Inferior parietal cortex (tissue), 1 donor: ENCODE measurements around the gene HNRNPD.
A peak's percentile ranks its signal among the peaks of the same experiment; 100 is the strongest.
"Not testable (repeated sequence)": the region's sequence is repeated elsewhere in the genome, so short reads cannot be mapped to it uniquely, and the experiment has no call there.

Source experiments
- DNase-seq: peaks from one replicate; pipeline ENCODE4 v3.0.0-alpha.2; 2016; ENCODE audit errors: extremely low spot score

HNRNPD gene, protein sequence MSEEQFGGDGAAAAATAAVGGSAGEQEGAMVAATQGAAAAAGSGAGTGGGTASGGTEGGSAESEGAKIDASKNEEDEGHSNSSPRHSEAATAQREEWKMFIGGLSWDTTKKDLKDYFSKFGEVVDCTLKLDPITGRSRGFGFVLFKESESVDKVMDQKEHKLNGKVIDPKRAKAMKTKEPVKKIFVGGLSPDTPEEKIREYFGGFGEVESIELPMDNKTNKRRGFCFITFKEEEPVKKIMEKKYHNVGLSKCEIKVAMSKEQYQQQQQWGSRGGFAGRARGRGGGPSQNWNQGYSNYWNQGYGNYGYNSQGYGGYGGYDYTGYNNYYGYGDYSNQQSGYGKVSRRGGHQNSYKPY

DNA sequence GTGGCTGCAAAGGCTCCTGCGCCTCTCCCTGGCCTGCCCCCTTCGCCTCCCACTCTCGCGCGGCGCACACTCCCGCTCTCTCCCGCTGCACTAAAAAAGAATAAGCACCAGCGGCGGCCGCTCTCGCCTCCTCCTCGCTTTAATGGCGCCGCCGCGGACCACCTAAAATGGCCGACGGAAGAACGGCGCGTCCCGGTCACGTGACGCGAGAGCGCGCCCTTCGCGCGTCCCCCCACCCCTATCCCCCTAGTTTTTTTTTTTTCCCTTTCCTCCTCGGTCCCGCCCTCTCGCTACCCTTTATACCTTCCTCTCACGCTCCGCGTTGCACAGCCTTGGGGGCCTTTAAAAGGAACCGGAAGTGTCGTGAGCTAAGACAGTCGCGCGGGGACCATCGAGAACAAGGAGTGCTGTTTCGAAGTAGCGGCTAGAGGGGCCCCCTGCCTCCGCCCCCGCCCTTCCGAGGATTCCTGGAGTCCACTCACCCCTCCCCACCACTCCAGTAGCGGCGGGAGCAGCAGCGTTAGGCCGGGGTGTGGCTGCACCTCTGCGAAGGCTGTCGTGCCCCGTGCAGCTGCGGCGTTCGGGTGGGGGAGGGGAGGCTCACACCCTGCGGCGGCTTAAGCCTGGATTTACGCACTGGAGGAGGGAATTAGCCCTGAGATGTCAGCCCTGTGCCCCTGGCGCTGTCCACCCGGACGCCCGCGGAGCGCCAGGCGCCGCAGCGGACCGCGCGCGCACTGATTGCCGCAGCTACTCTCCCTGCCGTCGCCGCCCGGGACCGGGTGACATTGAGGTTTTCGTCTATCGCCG lies at the start of gene HNRNPD:
Gene HNRNPD (minus strand): TSS at position 176 of the 810 bp plus-strand sequence. CDS start 313 bp downstream, outside the sequence.
- peak; percentile 98 for DNase-seq

DNA sequence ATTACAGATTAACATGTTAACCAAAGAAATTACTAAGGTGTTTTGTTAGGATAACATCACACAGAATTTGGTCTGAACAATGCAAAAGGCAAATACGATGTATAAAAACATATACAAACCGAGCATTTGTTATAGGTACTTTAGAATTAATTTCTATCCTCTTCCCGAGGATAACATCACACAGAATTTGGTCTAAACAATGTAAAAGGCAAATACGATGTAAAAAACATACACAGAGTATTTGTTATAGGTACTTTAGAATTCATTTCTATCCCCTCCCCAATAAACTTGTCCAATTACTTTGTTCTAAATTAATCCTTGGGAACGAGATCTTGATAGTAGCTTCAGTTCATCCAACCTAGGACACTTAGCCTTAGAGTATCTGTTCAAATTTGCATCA lies 48.8 kb upstream of the HNRNPD start:
- DNase-seq: no peak

GRCh38 chr4:82421796-82422560 lies 48.2 kb upstream of the HNRNPD start:
- no peak for DNase-seq

DNA sequence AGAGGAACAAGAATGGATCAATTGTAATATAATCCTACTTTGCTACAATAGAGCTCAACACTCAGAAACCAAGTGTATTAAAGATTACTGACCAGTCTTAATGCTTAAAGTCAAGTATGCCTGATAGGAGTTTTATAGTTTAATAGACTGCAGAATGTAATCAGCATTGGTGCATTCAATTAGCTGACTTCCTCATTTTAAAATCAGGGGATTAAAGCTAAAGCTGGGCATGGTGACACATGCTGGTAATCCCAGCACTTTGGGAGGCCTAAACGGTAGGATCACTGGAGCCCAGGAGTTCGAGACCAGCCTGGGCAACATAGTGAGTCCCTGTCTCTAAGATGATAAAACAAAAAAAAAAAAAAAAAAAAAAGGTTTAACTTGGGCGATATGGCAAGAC lies 45.7 kb upstream of the HNRNPD start:
- no peak for DNase-seq

- DNase-seq: no peak
These were observed 42.2 kb upstream of the HNRNPD start for GRCh38 chr4:82415922-82416365.

DNA sequence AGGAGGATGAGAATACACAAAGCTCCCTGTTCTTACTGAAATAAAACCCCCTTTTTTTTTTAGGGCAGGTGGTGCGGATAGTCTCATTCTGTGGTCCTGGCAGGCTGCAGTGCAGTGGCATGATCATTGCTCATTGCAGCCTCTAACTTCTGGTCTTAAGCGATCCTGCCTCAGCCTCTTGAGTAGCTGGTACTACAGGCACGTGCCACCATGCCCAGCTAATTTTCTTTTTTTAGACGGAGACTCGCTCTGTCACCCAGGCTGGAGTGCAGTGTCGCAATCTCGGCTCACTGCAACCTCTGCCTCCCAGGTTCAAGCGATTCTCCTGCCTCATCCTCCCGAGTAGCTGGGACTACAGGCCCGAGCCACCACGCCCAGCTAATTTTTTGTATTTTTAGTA lies 41.3 kb upstream of the HNRNPD start:
- DNase-seq: not testable (repeated sequence)

DNA sequence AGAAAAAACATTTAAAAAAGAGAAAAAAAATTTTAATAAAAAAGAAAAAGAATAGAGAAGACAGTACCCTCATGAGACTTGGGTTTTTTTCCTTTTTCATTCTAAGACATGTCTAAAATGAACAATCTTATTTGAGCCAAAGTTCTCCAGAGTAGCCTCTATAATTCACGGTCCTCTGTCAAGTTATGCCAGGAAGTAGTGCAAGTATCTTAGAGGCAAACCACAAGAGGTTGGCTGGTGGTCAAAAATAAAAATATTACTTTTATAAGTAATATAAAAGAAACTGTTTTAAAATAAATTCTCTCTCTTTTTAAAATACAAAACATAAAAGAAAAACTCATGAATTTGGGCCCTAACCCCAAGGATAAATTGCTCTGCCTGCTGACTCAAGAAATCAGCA lies 29.9 kb upstream of the HNRNPD start:
- DNase-seq: no peak

DNA sequence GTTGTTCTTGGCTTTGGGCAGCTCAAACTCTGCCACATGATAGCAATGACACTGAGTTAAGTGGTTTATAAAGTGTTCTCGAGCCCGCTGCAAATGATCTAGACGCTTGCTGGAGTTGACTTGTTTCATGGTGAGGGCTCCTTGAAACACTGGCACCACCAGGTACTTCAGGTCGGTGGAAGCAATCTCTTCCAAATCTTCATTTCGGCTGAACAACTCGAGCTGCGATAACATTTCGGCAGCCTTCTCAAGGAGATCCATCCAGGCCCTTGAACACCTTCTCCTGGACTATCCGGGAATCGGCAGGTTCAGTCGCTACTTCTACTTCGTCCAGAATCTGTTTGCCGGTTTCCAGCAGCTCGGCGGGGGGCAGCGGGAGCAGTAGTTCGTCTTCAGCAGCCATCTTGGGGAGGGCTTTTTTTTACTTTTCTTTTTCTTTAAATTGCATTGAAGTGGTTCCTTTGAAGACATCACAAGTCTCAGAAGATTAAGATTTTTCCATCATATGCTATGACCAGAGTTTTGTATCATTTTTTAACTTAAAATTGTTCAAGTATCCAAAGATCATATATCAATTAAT lies 28.5 kb upstream of the HNRNPD start:
- DNase-seq: no peak

GRCh38 chr4:82401600-82401999 lies 27.8 kb upstream of the HNRNPD start:
- DNase-seq: no peak

- no peak for DNase-seq
These were observed 24.5 kb upstream of the HNRNPD start for GRCh38 chr4:82398263-82398662.

GRCh38 chr4:82397527-82397926 lies 23.7 kb upstream of the HNRNPD start:
- no peak for DNase-seq

DNA sequence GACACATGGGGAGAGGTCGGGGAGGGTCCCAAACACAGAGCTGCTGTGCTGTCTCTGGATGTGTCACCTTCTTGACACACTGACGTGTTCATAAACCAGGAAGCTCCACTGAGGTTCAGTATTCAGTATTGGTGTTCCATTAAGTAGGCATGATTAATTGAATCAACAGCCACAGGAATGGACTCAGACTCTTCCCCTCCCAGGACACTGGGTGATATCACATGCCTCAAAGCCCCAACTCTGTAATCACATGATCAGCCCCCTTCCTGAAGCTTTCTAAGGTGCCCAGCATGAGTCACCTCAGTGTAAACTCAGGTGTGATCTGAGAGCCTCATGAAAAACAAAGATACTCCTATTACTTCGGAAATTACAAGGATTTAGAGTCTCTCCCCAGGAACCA lies 21.1 kb upstream of the HNRNPD start:
- DNase-seq: no peak

DNA sequence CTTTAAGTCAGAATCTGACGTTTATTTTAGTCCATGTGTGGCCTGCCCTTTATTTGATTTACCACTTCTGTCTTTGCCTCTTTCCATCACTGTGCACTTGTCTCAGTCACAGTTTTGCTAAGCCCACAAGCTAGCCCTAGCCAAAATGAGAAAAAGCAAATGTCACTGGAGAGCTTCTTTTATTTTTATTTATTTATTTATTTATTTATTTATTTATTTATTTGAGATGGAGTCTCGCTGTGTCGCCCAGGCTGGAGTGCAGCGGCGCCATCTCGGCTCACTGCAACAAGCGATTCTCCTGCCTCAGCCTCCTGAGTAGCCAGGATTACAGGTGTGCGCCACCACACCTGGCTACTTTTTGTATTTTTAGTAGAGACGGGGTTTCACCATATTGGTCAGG lies 16.3 kb upstream of the HNRNPD start:
- DNase-seq: not testable (repeated sequence)

DNA sequence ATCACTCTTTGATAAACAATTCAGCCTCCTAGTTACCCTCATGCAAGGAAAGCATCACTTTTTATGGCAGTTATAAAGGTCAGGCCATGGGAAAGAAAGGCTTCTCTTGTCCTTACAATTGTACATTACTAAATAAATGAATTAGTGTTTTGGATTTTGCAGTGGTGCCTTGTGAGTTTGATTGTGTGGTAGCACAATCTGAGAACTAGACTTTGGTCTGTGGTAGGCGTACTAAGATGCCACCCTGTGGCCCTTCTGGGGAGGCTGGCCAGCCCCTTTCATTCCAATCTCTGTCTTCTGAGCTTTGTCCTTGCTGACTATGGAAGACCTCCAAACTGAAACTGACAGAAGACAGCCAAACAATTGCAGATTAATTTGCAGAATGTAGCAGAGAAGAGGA lies 14.6 kb upstream of the HNRNPD start:
- DNase-seq: no peak

GRCh38 chr4:82386312-82386711 lies 12.5 kb upstream of the HNRNPD start:
- DNase-seq: not testable (repeated sequence)

DNA sequence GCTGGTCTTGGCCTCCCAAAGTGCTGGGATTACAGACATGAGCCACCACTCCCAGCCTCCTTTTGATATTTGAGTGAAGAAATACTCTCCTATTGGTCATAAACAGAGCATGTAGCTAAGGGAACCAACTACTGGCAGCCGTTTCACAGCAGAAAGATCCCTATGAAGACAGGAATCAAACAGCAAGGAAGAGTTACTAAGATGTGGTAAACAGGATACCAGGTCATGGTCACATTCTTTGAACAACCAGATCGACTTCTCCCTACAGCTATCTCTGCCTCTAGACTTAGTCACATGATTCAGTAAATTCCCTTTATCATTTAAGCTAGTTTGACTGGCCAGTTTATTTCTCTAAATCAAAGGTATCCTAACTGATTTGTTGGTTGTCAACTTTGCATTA lies 9.0 kb upstream of the HNRNPD start:
- no peak for DNase-seq

DNA sequence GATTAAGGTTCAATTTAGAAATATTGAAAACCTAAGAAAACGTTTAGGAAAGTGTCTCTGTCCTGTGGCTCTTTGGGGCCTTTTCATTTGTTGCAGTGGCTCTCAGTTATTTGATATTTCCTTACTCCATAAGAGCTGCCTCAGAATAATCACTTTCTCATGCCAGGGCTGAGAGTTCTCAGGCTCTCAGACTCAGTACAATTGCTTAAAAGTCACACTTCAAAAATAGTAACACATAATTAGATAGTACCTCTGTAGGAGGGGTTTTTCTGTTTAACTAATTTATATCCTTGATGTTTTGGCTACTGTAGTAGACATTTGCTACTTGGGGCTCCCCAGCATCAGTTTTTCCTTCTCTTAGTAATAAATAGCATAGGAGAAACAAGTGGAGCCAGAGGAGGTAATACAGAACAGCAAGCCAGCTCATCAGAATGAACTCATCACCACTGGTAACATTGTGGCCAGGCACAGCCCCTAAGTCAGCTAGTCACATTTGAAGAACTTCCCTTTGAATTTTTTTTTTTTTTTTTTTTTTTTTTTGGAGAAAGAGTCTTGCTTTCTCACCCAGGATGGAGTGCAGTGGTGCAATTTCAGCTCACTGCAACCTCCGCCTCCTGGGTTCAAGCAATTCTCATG lies 8.0 kb upstream of the HNRNPD start:
- DNase-seq: no peak

- DNase-seq: no peak
These were observed 7.4 kb upstream of the HNRNPD start for GRCh38 chr4:82381235-82381634.

DNA sequence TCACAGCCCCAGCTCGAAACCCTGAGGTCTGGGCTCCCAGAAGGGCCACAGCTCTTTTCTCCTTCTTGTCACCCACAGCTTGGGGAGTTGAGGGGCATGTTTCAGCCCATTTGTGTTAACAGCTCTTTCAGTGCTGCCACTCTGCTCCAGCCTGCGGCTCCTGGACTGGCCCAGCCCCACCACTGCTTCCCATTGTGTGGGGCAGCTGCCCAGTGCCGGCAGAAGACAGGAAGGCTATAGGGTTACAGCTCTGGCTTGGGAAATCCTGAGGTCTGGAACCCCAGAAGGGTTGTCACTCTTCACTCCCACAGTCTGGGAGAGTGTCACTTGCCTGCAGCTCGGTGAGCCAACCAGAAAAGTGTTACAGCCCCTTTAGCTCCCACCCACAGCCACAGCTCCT lies 7.0 kb upstream of the HNRNPD start:
- DNase-seq: no peak

- no peak for DNase-seq
These were observed 6.6 kb upstream of the HNRNPD start for GRCh38 chr4:82380344-82380743.

DNA sequence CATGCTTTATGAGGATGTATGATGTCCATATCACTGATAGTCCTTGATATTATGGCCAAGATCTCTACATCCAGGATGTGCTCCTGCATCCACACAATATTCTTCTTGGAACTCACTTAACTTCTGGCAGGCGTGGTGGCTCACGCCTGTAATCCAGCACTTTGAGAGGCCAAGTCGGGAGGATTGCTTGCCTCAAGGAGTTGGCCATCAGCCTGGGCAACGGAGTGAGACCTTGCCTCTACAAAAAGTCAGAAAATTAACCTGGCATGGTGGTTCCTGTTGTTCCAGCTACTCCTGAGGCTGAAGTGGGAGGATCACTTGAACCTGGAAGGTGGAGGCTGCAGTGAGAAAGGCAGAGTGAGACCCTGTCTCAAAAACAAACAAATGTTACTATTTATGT lies 2.3 kb upstream of the HNRNPD start:
- DNase-seq: no peak

- no peak for DNase-seq
These were observed 340 bp downstream of the HNRNPD start for GRCh38 chr4:82373486-82373815.
